ELR (cell line): ENCODE results near the gene SBNO2.
"Not testable (repeated sequence)": the region's sequence is repeated elsewhere in the genome, so short reads cannot be mapped to it uniquely, and the experiment has no call there.

ENCODE experiments used
- DNase-seq: peaks from one replicate; pipeline ENCODE4 v3.0.0-alpha.2; 2015; ENCODE audit warnings: low read depth

The SBNO2 gene

DNA sequence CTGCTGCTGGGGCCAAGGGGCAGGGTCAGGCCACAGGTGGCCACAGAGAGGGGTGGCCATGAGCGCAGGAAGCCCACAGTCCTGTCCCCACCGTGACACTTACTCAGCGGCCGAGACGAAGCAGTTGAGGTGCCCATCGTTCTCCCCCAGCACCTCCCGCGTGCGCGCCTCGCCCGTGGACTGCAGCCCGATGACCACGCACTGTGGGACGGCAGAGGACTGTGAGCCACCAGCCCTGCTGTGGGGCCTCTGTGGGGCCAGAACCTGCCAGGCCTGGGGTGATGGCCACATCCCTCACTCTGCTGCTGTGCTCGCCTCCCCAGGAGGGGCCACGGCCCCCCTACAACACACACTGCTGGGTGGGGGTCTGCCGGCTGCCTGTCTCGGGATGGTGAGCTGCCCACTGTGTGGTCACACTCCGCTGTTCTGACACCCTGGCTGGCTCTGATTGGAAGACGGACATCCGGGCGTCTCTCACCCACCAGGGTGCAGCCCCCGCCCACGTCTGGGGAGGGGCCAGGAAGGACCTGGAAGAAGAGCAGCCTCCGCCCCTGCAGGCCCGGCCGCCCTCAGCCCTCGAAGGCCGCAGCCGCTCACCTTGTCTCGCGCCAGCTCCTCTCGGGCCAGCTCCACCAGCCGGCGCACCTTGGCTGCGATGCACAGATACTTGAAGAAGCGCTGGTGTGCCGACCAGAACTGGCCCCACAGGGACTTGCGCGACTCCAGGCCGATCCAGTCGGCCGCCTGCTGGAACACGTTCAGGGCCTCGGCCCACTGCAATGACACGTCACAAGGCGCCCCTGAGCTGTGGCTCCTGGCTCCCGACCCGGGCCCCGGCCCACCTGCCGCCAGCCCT is 57.1 kb downstream of the SBNO2 start:
- no peak for DNase-seq

DNA sequence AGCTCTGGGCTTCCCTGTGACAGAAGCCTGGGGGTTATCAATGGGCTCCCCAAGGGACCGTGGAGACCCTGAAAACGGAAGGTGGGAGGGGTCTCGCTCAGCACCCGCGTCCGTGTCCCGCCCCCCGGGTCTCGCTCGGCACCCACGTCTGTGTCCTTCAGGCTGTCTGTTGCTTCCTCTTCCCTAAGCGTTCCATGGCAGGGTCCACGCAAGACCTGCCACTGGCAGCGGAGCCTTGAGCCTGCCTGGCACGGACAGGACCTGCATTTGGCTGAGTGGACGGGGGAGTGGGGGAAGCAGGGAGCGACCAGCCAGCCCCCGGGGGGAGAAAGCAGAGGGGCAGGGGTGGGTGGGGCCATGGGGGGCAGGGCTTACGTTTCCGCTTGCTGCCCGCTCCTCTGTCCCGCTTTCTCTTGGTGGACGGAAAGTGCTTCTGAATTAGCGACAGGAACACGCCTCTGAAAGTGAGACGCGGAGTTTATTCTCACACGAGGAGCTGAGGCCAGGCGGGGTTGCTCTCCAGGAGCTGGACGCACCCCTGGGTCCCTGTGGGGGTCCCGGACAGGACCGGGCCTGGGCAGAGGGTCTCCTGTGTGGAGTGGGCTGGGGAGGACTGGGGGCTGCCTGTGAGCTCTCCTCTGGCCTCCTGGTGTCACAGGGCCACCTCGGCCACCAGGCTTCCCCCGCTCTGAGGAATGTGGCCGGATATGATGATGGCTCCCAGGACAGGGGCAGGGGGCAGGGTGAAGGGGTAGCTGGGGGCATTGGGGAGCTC is 58.2 kb downstream of the SBNO2 start:
- no peak for DNase-seq

- DNase-seq, result not testable (repeated sequence)
These were observed 59.3 kb downstream of the SBNO2 start for GRCh38 chr19:1114728-1115127.

DNA sequence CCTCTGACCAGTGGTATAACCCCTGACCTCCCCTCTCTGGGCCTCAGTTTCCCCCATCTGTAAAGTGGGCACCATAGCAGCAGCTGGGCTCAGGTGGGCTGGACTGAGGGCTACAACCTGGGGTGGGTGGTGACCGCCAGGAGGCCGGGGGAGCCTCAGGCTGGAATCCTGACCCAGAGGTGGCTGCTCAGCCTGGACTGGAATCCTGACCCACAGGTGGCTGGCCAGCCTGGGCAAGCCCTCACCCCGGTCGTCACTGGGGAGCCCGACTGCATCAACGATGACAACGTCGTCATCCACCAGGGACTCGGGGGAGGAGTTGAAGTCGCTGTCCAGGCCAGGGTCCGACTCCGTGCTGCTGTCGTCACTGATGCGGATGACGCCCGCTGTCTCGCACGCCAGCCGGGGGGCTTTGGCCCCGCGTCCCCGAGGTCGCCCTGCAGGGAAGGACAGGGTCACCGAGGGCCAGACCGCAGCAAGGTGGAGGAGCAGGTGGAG is 60.0 kb downstream of the SBNO2 start:
- DNase-seq, result no peak

DNA sequence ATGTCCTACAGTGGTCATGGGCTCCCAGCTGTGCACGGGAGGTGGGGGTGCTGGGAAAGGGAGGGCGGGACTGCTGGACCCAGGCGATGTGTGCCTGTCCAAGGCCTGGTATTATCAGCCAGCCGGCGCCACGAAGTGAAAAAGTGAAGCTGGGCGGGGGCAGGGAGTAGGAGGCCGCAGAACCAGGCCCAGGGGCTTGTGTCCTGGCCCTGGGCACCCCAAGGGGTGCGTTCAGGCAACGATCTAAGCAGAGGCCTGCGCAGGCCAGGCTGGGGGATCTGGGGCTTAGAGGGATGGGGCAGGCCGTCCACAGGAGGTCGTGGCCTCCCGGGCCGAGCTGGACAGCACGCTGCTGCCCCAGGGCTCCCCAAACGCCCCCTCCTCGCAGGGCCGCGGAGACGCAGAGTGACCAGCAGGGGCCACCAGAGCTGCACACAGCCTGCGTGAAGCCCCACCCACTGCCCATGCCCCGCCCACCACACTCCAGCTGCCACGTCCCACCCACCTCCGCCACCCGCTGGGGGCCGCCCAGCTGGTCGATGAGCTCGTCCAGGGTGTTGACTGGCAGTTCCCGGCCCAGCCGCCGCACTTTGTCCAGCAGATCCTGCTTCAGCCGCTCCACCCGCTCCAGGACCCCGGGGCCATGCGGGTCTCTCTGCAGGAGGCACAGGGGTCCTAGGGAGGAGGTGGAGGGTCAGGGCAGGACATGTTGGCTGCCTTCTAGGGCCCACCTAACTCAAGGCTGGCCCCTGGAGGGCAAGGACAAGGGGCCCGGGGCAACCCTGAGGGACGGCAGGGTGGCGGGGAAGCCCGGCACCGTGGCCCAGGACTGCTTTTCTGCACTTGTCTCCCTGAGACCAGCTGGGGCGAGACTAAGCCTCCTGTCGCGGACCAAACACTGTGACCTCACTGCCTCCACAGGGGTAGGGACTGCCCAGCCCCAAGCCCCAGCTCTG is 60.8 kb downstream of the SBNO2 start:
- peak; percentile 91 for DNase-seq

GRCh38 chr19:1112268-1113029 is 61.6 kb downstream of the SBNO2 start:
- no peak for DNase-seq

DNA sequence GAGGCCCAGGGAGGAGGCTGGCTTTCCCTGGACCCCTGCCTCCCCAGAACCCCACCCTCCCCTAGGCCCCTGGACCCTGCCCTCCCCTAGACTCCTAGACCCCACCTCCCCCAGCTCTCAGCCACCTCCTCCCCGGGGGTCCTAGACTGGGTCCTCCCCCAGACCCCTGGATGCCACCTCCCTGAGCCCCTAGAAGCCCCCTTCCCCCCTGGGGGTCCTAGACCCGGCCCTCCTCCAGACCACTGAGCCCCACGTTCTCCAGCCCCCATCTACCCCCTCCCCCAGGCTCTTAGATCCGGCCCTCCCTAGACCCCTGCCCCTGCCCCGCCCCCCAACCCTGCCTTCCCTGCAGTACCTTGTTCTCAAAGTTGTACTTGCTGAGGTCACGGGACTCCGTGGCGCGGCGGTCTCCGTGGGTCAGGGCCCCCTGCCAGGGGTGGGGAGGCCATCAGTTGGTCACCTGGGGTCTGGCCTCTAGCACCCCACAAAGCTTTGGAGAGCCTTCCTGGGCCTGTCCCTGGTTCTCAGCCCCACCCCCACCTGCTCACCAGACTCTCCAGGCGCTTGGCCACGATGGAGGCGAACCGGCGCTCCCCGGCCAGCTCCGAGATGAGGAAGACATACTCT is 62.3 kb downstream of the SBNO2 start:
- DNase-seq, result no peak

- peak; percentile 29 for DNase-seq
These were observed 63.0 kb downstream of the SBNO2 start for GRCh38 chr19:1110809-1111640.

DNA sequence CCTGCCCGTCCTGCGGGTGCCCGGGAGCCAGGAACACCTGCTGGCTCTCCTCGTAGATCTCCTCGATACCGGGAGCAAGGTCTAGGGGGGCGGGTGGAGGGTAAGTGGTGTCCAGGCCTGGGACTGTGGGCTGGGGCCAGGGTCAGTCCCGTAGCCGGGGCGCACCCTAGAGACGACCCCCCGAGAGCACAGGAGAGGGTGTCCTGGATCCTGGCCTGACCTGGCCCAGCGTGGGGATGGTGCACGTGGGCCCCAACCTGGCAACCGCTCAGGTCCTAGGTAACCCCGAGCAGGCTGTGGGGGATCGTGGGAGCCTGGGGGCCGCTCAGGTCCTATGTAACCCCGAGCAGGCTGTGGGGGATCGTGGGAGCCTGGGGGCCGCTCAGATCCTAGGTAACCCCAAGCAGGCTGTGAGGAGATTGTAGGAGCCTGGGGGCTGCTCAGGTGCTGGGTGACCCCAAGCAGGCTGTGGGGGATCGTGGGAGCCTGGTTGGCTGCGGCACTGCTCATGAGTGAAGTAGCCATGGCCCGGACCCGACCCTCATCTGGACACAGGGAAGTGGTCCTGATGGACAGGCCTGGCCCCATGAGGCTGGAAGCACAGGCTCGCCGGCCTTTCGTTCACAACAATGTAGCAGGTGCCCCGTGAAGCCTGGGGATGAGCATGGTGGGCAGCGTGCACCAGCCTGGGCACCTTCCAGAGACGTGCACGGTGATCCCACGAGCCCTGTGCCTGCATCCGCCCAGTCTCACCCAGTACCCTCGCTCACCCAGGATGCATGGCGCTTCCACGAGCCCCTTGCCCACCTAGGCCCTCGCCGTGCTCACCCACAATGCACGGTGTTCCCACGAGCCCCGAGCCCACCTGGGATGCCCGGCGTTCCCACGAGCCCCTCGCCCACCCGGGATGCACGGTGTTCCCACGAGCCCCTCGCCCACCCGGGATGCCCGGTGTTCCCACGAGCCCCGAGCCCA is 64.1 kb downstream of the SBNO2 start:
- DNase-seq, result no peak

GRCh38 chr19:1109032-1109551 is 65.0 kb downstream of the SBNO2 start:
- DNase-seq, result no peak

DNA sequence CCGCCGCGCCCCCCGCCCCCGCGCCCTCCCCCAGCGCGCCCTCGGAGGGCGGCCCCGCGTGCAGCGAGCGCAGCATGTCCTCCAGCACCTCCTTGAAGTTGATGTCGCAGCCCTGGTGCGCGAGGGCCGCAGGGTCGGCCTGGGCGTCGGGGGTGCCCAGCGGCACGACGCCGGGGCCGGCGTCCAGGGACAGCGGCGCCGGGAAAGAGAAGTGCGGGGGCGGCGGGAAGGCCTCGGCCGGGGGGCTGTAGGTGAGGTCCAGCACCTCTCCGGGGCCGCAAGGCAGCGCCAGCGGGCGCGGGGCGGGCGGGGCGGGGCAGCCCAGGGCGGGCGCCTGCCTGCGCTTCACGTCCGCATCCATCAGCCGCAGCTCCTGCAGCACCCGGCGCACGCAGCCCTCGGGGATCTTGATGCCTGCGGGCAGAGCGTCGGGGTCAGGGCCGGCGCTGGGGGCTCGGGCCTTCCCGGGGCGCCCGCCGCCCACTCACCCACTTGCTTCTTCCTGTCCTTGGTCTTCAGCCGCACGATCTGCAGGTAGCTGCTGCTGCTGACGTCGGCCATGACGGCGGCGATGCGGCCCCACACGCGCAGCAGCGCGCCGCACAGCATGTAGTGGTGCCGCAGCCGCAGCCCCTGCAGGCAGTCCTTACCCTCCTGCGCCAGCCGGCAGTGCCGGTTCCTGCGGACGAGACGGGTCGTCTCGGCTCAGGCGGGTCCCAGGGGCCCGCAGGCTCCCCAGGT is 65.6 kb downstream of the SBNO2 start:
- no peak for DNase-seq

GRCh38 chr19:1107661-1108261 is 66.3 kb downstream of the SBNO2 start:
- no peak for DNase-seq

GRCh38 chr19:1106841-1107660 is 67.0 kb downstream of the SBNO2 start:
- DNase-seq, result peak; percentile 73

DNA sequence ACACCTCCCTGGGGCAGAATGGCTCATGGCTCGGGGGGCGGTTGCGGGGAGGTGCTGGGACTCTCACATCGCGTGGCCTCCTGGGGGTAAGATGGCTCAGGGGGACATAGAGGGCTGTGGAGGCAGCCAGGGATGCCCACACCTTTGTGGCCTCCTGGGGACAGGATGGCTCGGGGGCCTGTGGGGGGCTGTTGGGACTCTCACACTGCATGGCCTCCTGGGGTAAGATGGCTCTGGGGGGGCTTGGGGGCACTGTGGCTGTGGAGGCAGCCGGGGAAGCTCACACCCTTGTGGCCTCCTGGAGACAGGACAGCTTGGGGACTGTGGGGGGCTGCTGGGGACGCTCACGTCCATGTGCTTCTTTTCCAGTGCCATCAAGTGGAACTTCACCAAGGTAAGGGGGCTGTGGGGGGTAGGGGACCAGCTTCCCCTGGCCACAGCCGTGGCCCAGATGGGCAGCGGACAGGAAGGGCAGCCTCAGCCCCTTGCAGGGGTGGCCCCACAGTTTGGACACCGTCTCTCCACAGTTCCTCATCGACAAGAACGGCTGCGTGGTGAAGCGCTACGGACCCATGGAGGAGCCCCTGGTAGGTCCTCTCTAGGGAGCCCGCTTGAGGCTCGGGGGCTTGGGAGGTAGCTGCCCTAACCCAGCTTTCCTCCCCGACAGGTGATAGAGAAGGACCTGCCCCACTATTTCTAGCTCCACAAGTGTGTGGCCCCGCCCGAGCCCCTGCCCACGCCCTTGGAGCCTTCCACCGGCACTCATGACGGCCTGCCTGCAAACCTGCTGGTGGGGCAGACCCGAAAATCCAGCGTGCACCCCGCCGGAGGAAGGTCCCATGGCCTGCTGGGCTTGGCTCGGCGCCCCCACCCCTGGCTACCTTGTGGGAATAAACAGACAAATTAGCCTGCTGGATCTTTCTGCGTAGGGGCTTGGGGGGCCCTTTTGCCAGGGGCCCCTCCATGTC is 67.9 kb downstream of the SBNO2 start:
- no peak for DNase-seq
